ENCODE results near the gene REC8.

Gene REC8, protein sequence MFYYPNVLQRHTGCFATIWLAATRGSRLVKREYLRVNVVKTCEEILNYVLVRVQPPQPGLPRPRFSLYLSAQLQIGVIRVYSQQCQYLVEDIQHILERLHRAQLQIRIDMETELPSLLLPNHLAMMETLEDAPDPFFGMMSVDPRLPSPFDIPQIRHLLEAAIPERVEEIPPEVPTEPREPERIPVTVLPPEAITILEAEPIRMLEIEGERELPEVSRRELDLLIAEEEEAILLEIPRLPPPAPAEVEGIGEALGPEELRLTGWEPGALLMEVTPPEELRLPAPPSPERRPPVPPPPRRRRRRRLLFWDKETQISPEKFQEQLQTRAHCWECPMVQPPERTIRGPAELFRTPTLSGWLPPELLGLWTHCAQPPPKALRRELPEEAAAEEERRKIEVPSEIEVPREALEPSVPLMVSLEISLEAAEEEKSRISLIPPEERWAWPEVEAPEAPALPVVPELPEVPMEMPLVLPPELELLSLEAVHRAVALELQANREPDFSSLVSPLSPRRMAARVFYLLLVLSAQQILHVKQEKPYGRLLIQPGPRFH

GRCh38 chr14:24171422-24172260, at the start of gene REC8:
REC8 (plus strand) TSS chr14:24172080; CDS start chr14:24172553, 473 bp downstream.
- DNase-seq = peak; percentile 87

DNA sequence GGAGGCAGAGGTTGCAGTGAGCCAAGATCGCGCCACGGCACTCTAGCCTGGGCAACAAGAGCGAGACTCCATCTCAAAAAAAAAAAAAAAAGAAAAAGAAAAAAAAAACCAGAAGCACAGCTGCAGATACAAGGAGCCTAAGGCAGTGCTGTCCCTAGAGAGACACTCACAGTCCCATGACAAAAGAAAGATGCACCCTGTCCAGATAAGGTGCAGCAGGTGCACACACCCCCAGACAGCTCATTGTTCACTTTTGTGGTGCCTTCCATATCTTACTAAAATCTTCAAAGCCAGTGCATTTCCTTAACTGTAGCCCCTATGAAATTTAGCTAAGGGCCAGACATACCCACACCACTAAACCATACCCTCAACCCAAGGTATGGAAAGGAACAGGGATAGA, 49.5 kb upstream of the REC8 start:
- DNase-seq = no peak

GRCh38 chr14:24122898-24123297, 49.0 kb upstream of the REC8 start:
- DNase-seq = no peak

DNA sequence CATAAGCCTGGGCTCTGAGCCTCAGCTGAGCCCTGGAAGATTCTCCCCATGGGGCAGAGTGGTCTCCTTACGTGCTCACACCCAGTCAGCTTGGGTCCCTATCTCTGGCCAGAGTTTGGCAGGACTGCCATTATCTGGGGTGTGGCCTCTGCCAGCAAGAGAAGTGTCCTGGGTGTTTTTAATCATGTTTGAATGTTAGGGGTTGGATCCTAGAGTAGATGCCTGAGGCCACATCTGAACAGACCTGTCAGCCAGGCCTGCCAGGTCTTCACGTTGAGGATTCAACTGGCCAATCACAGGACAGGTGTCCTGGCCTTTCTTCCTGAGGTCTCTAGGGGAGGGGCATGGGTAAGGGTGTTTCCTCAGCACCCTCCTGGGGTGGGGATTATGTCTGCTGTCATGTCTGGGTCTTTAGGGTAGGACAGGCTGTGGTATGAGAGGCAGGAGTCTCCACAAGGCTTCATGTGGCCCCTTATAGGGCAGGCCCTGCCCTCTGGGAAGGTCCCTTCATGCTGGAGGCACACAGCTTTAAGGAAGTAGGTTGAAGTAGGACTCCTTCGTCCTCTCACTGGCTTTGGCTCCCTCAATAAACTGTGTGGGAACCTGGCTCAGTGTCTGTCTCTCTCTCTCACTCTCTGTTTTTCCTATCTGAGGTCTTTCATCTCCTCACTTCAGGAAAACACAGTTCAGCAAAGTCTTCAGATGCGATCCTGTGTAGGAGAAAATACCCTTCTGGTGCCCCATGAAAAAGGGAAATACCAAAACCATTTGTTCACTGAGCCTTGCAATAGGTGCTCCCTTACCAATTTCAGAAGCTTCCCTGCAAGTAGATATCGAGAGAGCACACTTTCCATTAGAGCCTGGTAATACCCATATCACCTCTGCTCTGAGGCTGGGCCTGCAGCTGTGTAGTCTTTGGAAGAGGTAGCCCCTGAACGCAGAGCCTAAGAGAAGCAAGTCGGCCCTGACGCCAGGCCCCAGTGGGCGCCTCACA, 48.2 kb upstream of the REC8 start:
- DNase-seq = no peak

DNA sequence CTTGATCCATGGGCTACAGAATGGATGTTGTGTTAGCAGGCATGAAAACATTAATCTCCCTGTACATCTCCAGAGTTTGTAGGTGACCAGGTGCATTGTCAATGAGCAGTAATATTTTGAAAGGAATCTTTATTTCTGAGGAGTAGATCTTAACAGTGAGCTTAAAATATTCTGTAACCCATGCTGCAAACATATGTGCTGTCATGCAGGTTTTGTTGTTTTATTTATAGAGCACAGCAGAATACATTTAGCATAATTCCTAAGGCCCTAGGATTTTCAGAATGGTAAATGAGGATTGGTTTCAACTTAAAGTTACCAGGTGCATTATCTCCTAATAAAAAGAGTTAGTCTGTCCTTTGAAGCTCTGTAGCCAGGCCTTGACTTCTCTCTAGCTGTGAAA, 44.9 kb upstream of the REC8 start:
- no peak for DNase-seq

DNA sequence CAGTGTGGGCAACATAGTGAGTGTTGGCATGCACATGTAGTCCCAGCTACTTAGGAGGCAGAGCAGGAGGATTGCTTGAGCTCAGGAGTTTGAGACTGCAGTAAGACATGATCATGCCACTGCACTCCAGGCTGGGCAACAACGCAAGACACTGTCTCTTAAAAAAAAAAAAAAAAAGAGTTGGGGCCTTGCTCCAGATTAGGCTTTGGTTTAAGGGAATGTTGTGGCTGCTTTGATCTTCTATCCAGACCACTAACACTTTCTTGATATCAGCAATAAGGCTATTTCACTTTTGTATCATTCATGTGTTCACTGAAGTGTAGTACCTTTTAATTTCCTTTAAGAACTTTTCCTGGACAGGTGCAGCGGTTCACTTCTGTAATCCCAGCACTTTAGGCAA, 44.2 kb upstream of the REC8 start:
- no peak for DNase-seq

GRCh38 chr14:24129410-24129998, 42.4 kb upstream of the REC8 start:
- DNase-seq = no peak

GRCh38 chr14:24130380-24130716, 41.5 kb upstream of the REC8 start, which contains the start of gene FITM1:
FITM1 (plus strand) TSS chr14:24130659; CDS start chr14:24131564, 905 bp downstream.
- DNase-seq = no peak

DNA sequence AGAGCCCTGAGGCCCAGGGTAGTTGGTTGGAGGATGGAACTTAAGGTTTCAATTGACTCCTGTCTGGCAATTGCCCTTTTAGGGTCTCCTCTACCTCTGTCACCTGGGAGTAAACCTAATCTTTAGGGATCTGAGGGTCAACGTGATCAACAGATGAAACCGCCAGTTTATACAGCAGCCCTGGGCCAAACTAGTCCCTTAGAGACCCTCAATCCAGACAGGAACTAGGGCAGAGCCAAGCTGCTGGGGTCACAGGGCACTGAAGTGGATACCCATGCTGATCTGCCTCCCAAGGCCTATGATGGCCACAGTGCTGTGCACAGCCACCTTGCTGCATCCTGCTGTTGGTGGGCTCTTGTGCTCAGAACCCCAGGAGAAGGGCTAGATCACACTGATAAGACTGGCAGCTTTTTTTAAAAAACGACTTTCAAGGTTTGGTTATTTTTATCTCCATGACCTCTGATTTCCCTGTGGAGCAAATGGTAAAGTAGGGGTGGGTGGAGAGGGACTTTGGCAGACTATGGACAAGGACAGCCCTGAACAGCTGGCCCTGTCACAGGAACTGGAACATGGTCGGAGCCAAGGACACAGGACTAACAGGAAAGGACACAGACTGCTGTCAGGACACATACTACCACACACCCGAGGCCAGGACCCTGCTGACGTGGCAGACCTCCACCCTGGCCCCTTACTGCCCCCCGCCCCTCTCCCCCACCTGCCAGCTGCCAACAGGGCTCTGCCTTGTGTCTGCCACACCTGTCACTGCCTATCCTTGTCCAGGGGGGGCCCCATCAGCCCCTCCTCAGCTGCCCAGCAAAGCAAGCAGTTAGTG, 40.9 kb upstream of the REC8 start:
- no peak for DNase-seq

- no peak for DNase-seq
These were observed 40.3 kb upstream of the REC8 start for GRCh38 chr14:24131549-24131966.

GRCh38 chr14:24132061-24132685, 39.7 kb upstream of the REC8 start:
- no peak for DNase-seq

DNA sequence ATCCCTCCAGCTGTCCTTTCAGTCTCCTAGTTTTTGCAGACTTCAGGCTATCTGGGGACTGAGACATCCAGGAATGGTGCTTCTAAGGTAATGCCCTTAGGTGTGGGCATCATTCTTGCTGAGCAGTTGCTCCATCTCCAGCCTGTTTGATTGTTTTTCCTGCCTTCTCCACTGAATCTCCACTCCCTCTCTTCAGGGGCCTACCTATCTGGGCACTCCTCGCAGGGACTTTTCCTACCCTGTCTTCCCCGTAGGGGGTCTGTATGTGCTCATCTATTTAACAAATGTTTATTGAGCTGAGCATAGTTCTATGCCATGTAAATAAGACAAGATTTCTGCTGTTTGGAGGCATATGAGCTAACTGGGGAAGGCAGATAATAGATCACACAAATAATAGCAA, 38.9 kb upstream of the REC8 start:
- DNase-seq = no peak

DNA sequence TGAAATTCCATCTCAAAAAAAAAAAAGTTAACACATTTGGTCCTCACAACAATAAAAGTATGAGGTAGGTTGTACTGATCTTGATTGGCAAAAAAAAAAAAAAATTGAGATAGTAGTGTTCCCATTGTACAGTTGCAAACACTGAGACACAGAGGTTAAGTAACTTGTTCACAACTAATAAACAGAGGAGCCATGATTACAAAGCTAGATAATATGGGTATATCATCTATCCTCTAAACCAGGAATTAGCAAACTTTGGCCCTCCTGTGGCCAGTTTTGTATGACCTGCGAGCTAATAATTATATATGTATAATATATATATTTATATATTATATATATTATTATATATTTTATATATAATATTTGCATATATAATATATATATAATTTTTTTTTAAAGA, 38.1 kb upstream of the REC8 start:
- DNase-seq = no peak

- no peak for DNase-seq
These were observed 36.4 kb upstream of the REC8 start for GRCh38 chr14:24135584-24135833.

- DNase-seq = peak; percentile 91
These were observed 35.8 kb upstream of the REC8 start, which contains the start of gene PSME1 for GRCh38 chr14:24135834-24136683. PSME1 (plus strand) TSS chr14:24136194; CDS start chr14:24136263, 69 bp downstream.

DNA sequence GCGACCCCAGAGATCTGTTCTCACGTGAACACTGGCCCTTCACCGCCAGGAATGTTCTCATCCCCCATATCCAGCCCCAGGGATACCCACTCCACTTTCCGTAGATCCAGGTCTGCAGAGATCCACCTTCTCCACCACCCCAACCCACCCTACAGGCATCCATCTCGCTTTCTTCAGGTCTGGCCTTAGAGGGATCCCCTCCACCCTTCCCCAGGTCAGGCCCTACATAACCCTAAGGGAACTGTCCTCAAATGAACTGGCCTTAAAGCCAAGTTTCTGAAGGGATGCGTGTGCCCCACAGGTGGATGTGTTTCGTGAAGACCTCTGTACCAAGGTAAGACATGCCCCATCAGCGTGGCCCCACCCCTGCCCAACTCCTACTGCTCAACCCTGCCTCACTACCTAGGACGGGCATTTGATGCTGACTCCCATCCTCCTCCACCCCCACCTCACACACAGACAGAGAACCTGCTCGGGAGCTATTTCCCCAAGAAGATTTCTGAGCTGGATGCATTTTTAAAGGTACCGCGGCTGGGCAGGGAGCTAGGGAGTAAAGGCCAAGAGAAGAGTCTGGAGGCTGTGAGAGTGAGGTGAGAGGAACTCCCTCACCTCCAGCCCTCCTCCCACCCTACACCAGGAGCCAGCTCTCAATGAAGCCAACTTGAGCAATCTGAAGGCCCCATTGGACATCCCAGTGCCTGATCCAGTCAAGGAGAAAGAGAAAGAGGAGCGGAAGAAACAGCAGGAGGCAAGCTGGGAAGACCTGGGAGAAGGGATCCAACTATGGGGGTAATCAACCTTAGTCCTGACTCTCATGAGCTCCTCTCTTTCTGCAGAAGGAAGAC, 35.0 kb upstream of the REC8 start:
- DNase-seq = no peak

GRCh38 chr14:24137529-24138395, 34.1 kb upstream of the REC8 start:
- DNase-seq = no peak
